Liver (tissue), 9 donors: ENCODE measurements around the gene SUN2. TPM values are rescaled to one million over a fixed set of nuclear protein-coding genes. Genes with fewer than 3 reads are reported as not detected.

Source experiments
- DNase-seq: peaks from one replicate; pipeline ENCODE4 v3.0.0-alpha.2; 2017; ENCODE audit warnings: low spot score
- H3K27ac ChIP-seq, 2 donors: one replicate each; pipeline ENCODE4 v1.7.0; 2013; ENCODE audit warnings: inconsistent platforms in 2 of 2, low read length in 2 of 2, control low read depth in 1 of 2, low read depth in 1 of 2, mild to moderate bottlenecking in 1 of 2
- H3K27me3 ChIP-seq, 4 donors: one replicate each; pipeline versions ENCODE4 v1.6.1 to v1.7.0; 2013; ENCODE audit warnings: low read length in 3 of 4, inconsistent platforms in 1 of 4, mild to moderate bottlenecking in 1 of 4, moderate library complexity in 1 of 4; ENCODE audit not compliant: control insufficient read depth in 4 of 4, insufficient read depth in 4 of 4
- H3K36me3 ChIP-seq, 4 donors: one replicate each; pipeline versions ENCODE4 v1.6.1 to v1.7.0; 2013; ENCODE audit warnings: low read length in 3 of 4, mild to moderate bottlenecking in 3 of 4, low read depth in 1 of 4, moderate library complexity in 1 of 4; ENCODE audit not compliant: control insufficient read depth in 4 of 4, insufficient read depth in 3 of 4
- H3K4me1 ChIP-seq, 4 donors: one replicate each; pipeline versions ENCODE4 v1.6.1 to v1.7.0; 2013; ENCODE audit warnings: low read length in 3 of 4, mild to moderate bottlenecking in 3 of 4, moderate library complexity in 1 of 4; ENCODE audit not compliant: control insufficient read depth in 4 of 4, insufficient read depth in 4 of 4
- H3K4me3 ChIP-seq, 3 donors: one replicate each; pipeline versions ENCODE4 v1.6.1 to v1.7.0; 2013; ENCODE audit warnings: low read length in 3 of 3, control low read depth in 1 of 3, low read depth in 1 of 3, mild to moderate bottlenecking in 1 of 3
- H3K9ac ChIP-seq, 2 donors: one replicate each; pipeline ENCODE4 v1.7.0; 2013; ENCODE audit warnings: low read length in 2 of 2, mild to moderate bottlenecking in 2 of 2, moderate library complexity in 2 of 2, control low read depth in 1 of 2, low read depth in 1 of 2
- H3K9me3 ChIP-seq, 4 donors: one replicate each; pipeline versions ENCODE4 v1.6.1 to v1.7.0; 2013; ENCODE audit warnings: low read length in 3 of 4; ENCODE audit not compliant: control insufficient read depth in 4 of 4
- EGR1 ChIP-seq, 2 donors: IDR thresholded peaks; 2 replicates each; pipeline ENCODE4 v1.6.1; 2016 to 2018; ENCODE audit warnings: antibody characterized with exemption in 2 of 2, low read depth in 2 of 2
- FOXA1 ChIP-seq: IDR thresholded peaks from 2 replicates; pipeline ENCODE4 v1.6.1; 2016; ENCODE audit warnings: antibody characterized with exemption
- FOXA2 ChIP-seq: IDR thresholded peaks from 2 replicates; pipeline ENCODE4 v1.6.1; 2016; ENCODE audit warnings: antibody characterized with exemption
- GABPA ChIP-seq, 2 donors: IDR thresholded peaks in 1 of 2; conservative IDR thresholded peaks in 1 of 2; 2 replicates each; pipeline ENCODE4 v1.6.1; 2016; ENCODE audit warnings: antibody characterized with exemption in 2 of 2, mild to moderate bottlenecking in 1 of 2, moderate library complexity in 1 of 2
- HNF4A ChIP-seq, 2 donors: conservative IDR thresholded peaks; 2 replicates each; pipeline ENCODE4 v1.6.1; 2016; ENCODE audit warnings: antibody characterized with exemption in 2 of 2, mild to moderate bottlenecking in 2 of 2
- HNF4G ChIP-seq: IDR thresholded peaks from 2 replicates; pipeline ENCODE4 v1.6.1; 2016; ENCODE audit warnings: antibody characterized with exemption
- JUND ChIP-seq, 2 donors: IDR thresholded peaks; 2 replicates each; pipeline ENCODE4 v1.6.1; 2016; ENCODE audit warnings: antibody characterized with exemption in 2 of 2
- NR2F2 ChIP-seq: IDR thresholded peaks from 2 replicates; pipeline ENCODE4 v1.6.1; 2016; ENCODE audit warnings: antibody characterized with exemption
- RAD21 ChIP-seq, 2 donors: IDR thresholded peaks; 2 replicates each; pipeline ENCODE4 v1.6.1; 2016; ENCODE audit warnings: antibody characterized with exemption in 2 of 2, mild to moderate bottlenecking in 2 of 2
- RXRA ChIP-seq, 2 donors: IDR thresholded peaks; 2 replicates each; pipeline ENCODE4 v1.6.1; 2017 to 2018; ENCODE audit warnings: antibody characterized with exemption in 2 of 2, mild to moderate bottlenecking in 1 of 2
- SP1 ChIP-seq: IDR thresholded peaks from 2 replicates; pipeline ENCODE4 v1.6.1; 2018; ENCODE audit warnings: antibody characterized with exemption, mild to moderate bottlenecking
- TAF1 ChIP-seq: conservative IDR thresholded peaks from 2 replicates; pipeline ENCODE4 v1.6.1; 2016; ENCODE audit warnings: antibody characterized with exemption, mild to moderate bottlenecking
- YY1 ChIP-seq: IDR thresholded peaks from 2 replicates; pipeline ENCODE4 v1.6.1; 2016; ENCODE audit warnings: antibody characterized with exemption, mild to moderate bottlenecking
- WGBS: extraction: QIAGEN DNeasy Blood & Tissue Kit; methylation state at CpG from one replicate; pipeline ENCODE4 v1.1.7; 2013; 5-methylcytosine and 5-hydroxymethylcytosine counted together
- polyA plus RNA-seq, 2 donors: library from polyadenylated mRNA; stranded (reverse) in 1 of 2; unstranded in 1 of 2; fragments of 200-250 nt in 1 of 2; fragments of >200 nt in 1 of 2; fragmentation: Nextera tagmentation in 1 of 2; extraction: Ambion mirVana in 1 of 2; gene quantifications; one replicate each; pipeline versions ENCODE4 v1.2.1 to v1.2.3, GENCODE V29; 2013 to 2015
- total RNA-seq, 2 donors: library from RNA; depleted of rRNA; stranded (reverse); fragments of >200 nt; gene quantifications; one replicate each; pipeline ENCODE4 v1.2.3, GENCODE V29; 2014
- TF ChIP-seq, protein P1 (sequence below): IDR thresholded peaks from 2 replicates; pipeline ENCODE4 v1.6.1; 2016; ENCODE audit warnings: antibody characterized with exemption
- TF ChIP-seq, protein P2 (sequence below): IDR thresholded peaks from 2 replicates; pipeline ENCODE4 v1.6.1; 2016; ENCODE audit warnings: antibody characterized with exemption, mild to moderate bottlenecking
- TF ChIP-seq, protein P3 (sequence below): fragments of 150-350 bp; IDR thresholded peaks from 2 replicates; pipeline ENCODE4 v1.5.1; 2017; ENCODE audit warnings: improper control_type of control experiment, low read depth, low read length; ENCODE audit not compliant: missing input control
- TF ChIP-seq, protein P4 (sequence below): IDR thresholded peaks from 2 replicates; pipeline ENCODE4 v1.6.1; 2016; ENCODE audit warnings: antibody characterized with exemption
- TF ChIP-seq, protein P5 (sequence below): IDR thresholded peaks from 2 replicates; pipeline ENCODE4 v1.6.1; 2016; ENCODE audit warnings: antibody characterized with exemption
- donor health status: healthy.
- donor health status: healthy.
- donor health status: healthy.
- donor health status: healthy.
- donor health status: healthy.

SUN2 gene
- total and polyA plus RNA-seq, 4 donors, result 13.1 to 170 (median 81.5) TPM

DNA sequence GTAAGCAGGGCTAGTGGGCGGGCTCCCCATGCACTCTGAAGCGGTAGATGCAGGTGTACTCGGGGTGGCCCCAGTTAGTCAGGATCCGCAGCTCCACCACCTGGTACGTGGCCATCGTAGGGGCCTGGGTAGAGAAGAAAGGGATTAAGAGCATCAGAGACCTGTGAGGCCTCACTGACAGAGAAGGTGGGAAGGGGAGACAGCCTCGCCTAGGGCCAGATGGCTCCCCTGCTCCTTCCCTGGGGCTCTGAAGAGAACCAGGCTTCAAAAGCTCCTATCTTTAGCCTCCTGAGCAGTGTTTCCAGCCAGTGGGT is 19.6 kb downstream of the SUN2 start:
- Histone ChIP-seq H3K4me1 (peaks cover 27 to 64% (median 50%) of the 10 kb centered on the region in 4 donors), H3K4me3 (no peak overlapping the region), H3K27me3 (no peaks in the 10 kb centered on the region), H3K27ac (no peak overlapping the region), H3K9ac (no peak overlapping the region), H3K36me3 (peaks cover 45 to 63% (median 47%) of the 10 kb centered on the region in 4 donors), H3K9me3 (no peaks in the 10 kb centered on the region)
- WGBS, result 93% methylated on average over 7 of the region's 7 CpGs
- no peak for DNase-seq
- TF ChIP-seq, protein P1, sequence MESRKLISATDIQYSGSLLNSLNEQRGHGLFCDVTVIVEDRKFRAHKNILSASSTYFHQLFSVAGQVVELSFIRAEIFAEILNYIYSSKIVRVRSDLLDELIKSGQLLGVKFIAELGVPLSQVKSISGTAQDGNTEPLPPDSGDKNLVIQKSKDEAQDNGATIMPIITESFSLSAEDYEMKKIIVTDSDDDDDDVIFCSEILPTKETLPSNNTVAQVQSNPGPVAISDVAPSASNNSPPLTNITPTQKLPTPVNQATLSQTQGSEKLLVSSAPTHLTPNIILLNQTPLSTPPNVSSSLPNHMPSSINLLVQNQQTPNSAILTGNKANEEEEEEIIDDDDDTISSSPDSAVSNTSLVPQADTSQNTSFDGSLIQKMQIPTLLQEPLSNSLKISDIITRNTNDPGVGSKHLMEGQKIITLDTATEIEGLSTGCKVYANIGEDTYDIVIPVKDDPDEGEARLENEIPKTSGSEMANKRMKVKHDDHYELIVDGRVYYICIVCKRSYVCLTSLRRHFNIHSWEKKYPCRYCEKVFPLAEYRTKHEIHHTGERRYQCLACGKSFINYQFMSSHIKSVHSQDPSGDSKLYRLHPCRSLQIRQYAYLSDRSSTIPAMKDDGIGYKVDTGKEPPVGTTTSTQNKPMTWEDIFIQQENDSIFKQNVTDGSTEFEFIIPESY, result no peak
- TF ChIP-seq GABPA (IDR thresholded peaks at IDR 0.05 in 1 of 2, conservative IDR thresholded peaks at IDR 0.05 in 1 of 2) (no peak), EGR1 (IDR thresholded peaks at IDR 0.05; ENCODE audit: low read depth in 2 of 2) (no peak), FOXA1 (no peak), HNF4A (conservative IDR thresholded peaks at IDR 0.05) (no peak), NR2F2 (no peak), TAF1 (no peak), FOXA2 (no peak), SP1 (no peak), RAD21 (IDR thresholded peaks at IDR 0.05) (no peak), HNF4G (no peak), YY1 (no peak), JUND (IDR thresholded peaks at IDR 0.05) (no peak), RXRA (IDR thresholded peaks at IDR 0.05) (no peak)
- TF ChIP-seq, protein P2, sequence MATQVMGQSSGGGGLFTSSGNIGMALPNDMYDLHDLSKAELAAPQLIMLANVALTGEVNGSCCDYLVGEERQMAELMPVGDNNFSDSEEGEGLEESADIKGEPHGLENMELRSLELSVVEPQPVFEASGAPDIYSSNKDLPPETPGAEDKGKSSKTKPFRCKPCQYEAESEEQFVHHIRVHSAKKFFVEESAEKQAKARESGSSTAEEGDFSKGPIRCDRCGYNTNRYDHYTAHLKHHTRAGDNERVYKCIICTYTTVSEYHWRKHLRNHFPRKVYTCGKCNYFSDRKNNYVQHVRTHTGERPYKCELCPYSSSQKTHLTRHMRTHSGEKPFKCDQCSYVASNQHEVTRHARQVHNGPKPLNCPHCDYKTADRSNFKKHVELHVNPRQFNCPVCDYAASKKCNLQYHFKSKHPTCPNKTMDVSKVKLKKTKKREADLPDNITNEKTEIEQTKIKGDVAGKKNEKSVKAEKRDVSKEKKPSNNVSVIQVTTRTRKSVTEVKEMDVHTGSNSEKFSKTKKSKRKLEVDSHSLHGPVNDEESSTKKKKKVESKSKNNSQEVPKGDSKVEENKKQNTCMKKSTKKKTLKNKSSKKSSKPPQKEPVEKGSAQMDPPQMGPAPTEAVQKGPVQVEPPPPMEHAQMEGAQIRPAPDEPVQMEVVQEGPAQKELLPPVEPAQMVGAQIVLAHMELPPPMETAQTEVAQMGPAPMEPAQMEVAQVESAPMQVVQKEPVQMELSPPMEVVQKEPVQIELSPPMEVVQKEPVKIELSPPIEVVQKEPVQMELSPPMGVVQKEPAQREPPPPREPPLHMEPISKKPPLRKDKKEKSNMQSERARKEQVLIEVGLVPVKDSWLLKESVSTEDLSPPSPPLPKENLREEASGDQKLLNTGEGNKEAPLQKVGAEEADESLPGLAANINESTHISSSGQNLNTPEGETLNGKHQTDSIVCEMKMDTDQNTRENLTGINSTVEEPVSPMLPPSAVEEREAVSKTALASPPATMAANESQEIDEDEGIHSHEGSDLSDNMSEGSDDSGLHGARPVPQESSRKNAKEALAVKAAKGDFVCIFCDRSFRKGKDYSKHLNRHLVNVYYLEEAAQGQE, result no peak
- TF ChIP-seq, protein P3, sequence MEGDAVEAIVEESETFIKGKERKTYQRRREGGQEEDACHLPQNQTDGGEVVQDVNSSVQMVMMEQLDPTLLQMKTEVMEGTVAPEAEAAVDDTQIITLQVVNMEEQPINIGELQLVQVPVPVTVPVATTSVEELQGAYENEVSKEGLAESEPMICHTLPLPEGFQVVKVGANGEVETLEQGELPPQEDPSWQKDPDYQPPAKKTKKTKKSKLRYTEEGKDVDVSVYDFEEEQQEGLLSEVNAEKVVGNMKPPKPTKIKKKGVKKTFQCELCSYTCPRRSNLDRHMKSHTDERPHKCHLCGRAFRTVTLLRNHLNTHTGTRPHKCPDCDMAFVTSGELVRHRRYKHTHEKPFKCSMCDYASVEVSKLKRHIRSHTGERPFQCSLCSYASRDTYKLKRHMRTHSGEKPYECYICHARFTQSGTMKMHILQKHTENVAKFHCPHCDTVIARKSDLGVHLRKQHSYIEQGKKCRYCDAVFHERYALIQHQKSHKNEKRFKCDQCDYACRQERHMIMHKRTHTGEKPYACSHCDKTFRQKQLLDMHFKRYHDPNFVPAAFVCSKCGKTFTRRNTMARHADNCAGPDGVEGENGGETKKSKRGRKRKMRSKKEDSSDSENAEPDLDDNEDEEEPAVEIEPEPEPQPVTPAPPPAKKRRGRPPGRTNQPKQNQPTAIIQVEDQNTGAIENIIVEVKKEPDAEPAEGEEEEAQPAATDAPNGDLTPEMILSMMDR, result no peak
- TF ChIP-seq, protein P4, sequence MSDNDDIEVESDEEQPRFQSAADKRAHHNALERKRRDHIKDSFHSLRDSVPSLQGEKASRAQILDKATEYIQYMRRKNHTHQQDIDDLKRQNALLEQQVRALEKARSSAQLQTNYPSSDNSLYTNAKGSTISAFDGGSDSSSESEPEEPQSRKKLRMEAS, result no peak
- TF ChIP-seq, protein P5, sequence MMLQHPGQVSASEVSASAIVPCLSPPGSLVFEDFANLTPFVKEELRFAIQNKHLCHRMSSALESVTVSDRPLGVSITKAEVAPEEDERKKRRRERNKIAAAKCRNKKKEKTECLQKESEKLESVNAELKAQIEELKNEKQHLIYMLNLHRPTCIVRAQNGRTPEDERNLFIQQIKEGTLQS, result no peak
